ENCODE results near the gene CDH19.

Gene CDH19, protein sequence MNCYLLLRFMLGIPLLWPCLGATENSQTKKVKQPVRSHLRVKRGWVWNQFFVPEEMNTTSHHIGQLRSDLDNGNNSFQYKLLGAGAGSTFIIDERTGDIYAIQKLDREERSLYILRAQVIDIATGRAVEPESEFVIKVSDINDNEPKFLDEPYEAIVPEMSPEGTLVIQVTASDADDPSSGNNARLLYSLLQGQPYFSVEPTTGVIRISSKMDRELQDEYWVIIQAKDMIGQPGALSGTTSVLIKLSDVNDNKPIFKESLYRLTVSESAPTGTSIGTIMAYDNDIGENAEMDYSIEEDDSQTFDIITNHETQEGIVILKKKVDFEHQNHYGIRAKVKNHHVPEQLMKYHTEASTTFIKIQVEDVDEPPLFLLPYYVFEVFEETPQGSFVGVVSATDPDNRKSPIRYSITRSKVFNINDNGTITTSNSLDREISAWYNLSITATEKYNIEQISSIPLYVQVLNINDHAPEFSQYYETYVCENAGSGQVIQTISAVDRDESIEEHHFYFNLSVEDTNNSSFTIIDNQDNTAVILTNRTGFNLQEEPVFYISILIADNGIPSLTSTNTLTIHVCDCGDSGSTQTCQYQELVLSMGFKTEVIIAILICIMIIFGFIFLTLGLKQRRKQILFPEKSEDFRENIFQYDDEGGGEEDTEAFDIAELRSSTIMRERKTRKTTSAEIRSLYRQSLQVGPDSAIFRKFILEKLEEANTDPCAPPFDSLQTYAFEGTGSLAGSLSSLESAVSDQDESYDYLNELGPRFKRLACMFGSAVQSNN

DNA sequence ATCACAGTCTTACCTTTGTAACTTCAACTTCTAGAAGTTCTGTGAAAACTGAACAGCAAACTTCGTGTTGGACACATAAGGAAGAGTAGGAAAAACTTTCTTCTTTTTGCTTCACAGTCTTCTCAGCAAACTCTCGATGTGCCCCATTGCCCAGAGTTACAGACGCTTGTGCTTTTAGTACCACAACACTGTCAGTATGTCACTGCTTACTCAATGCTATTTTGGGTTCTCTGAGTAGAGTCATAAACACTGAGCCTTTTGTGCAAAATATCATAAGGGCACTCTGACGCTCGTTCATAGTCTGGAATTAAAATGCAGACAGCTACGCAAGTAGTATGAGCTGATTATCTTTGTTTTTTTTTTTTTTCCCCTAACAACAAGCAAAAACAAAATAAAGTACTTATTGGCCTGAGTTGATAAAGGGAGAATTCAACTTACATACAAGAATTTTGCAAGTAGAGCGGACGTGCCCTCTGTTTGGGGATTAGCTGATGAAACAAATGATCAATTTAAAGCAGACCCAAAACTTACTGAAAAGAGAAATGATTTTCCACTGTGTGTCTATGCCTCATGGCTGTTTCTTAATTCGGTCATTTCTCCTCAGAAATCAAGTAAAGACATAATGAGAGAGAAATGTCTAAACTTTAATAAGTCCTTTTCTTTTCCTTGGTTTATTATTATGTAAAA is at the start of gene CDH19:
Gene CDH19 (minus strand): TSS at position 150 of the 687 bp plus-strand sequence. CDS start 31,886 bp downstream, outside the sequence.
- no peak for DNase-seq (ENCODE audit: low read depth in 2 of 3, low spot score in 2 of 3)

GRCh38 chr18:66647671-66648070 is 43.8 kb upstream of the CDH19 start:
- DNase-seq (ENCODE audit: low read depth in 2 of 3, low spot score in 2 of 3) = no peak

DNA sequence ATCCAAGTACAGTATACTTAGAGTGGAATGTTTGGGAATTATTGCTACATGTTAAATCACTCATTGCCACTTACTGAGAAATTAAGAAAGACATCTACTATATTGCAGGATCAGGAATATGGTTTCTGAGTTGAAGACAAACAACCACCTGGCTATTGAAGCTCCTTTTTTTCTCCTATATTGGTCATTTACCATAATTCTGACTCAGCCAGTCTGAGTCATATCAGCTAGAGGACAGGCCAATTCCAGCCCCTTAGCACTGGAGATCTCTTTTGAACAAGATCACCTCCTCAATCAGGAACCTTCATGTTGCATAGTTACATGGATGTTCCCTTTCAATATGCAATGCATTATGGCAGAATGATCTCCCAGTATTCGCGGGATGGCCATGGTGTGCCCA is 42.7 kb upstream of the CDH19 start:
- DNase-seq (ENCODE audit: low read depth in 2 of 3, low spot score in 2 of 3) = no peak

DNA sequence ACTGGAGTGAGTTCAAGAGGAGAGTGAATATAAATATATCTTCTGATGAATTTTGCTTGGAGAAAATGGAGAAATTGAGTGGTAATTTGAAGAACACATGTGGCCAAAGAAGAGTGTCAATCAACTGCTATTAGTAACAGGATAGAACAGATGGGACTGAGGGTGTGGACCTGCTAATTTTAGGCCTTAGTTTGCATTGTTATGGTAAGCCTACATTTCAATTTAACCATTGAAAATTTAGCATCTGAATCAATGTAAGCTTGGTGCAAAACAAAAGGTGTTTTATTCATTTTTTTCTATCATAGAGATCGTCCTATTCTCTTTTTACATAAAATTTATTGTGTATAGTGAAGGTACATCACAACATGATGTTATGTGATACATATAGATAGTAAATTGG is 42.1 kb upstream of the CDH19 start:
- DNase-seq (ENCODE audit: low read depth in 2 of 3, low spot score in 2 of 3) = no peak

DNA sequence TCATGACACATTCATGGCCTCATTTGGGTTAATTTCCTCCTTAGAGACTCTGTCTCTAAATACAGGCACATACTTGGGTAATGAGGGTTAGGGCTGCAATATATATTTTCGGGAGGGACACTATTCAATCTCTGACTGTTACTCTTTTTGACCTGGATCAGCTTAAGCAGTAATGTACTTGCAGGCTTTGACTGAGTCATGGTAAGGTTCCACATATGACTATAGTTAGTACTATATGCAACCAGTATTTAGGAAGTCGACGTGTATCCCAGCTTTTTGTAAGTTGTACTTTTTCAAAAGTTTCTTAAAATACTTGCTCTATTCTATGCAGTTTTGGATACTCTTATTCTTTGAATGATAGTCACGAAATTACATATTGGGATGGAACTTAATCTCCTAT is 37.2 kb upstream of the CDH19 start:
- DNase-seq (ENCODE audit: low read depth in 2 of 3, low spot score in 2 of 3) = no peak

DNA sequence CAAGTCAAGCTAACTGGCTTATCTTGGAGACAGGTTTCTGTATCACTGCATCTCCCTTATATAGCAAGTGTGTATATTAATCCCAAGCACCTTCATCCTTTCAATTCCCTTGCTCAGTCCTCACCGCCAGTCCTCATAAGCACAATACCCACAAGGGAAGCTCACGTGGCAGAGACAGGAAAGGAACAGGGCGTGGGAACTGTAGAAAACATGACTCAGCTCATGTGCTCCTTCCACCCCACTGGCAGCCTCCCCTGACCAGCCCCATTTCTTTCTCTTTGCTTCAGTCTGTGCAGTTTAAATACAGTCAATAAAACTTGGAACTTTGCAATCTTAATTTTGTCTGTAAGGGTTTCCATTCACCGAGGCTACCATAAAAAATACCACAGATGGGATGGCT is 36.5 kb upstream of the CDH19 start:
- no peak for DNase-seq (ENCODE audit: low read depth in 2 of 3, low spot score in 2 of 3)

DNA sequence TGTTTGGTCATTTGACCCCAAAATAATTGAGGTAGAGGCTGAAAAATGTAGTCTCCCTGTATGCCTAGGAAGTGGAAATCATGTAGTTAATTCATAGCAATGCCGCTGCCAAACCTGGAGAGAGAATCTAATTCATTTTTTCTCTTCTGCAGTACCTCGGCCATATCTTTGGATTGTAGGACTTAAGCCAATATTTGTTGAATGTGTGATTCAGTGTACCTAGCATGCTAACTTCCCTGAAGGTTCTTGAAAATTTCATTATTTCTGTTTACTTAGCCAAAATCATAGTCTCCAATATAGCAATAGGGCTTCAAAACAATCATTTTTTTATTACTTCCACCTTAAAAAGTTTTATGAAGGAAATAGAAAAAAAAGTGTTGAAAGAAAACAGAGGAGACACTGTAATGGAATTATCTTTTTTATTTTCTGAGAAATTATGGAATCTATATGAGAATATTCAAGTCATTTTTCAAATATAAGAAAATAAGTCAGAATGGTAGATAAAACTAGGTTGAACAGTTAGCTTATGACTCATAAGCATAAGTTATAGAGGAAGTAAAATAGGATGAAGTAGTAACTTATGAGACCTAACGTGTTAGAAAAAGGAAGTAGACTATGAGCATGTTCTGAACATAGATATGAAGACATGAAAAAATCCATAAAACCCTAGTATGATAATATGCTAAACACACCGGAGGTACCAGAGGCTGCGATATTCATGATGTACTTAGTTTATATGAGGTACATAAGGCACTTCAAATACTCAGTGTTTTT is 35.2 kb upstream of the CDH19 start:
- DNase-seq (ENCODE audit: low read depth in 2 of 3, low spot score in 2 of 3) = no peak

GRCh38 chr18:66635342-66635741 is 31.5 kb upstream of the CDH19 start:
- DNase-seq (ENCODE audit: low read depth in 2 of 3, low spot score in 2 of 3) = no peak

DNA sequence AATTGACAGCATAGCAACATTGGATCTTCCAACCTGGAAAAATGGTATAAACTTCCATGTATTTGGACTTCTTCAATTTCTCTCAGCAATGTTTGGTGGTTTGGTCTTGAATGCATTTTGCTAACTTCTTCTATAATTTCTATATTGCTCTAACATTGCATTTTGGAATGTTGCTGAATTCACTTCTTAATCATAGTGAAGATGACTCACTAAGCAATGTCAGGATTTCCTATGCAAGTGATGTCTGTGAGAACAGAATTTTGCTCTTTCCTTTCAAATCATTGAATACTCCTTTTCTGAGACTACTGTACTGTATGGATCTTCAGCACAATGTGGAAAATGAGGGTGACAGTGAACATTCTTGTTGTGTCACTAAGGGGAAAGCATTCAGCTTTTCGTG is 28.9 kb upstream of the CDH19 start:
- no peak for DNase-seq (ENCODE audit: low read depth in 2 of 3, low spot score in 2 of 3)

DNA sequence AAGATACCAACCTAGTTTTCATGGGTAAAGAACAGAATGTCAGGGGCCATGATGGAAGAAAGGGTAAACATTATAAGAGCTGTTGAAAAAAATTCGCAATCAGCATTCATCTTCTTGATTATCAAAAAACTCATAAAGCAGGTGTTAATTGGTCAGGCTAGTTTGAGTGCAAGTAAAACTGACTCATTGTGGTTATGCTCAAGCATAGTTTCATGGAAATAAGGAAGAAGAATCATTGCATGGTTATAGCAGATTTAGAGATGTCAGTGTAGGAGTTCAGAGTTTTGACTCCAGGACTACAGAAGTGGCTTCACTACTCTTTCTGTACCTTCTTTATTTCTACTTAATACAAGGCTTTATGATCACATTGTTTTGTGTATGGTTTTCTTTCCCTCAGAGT is 26.9 kb upstream of the CDH19 start:
- no peak for DNase-seq (ENCODE audit: low read depth in 2 of 3, low spot score in 2 of 3)

- no peak for DNase-seq (ENCODE audit: low read depth in 2 of 3, low spot score in 2 of 3)
These were observed 19.9 kb upstream of the CDH19 start for GRCh38 chr18:66623821-66624220.

DNA sequence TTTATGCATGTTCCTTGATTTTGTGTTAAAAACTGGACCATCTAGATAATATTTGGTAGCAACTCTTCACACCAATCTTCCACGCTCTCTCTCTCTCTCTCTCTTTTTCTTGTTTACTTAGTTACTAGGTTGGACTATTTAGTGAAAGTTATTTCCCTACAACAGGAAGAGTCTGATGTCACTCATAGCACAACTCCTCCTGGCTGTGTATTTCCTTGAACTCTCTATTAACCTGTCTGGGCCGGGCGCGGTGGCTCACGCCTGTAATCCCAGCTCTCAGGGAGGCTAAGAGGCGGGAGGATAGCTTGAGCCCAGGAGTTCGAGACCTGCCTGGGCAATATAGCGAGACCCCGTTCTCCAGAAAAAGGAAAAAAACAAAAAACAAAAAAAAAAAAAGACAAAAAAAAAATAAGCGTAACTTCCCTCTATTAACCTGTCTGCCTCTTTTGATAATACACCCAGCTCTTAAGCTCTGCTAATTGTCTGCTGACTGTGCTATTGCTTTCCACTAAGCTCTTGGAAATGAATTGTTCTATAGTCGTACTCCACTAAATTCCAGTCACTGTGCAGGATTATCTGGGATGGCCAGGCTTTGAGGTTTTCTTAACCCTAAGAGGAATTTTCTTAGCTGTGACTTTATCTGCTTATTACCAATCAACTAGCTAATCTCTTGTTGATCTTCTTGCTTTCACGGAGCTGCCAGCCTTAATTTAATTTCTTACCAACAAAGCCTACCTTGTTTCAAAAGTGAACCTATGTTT is 18.1 kb upstream of the CDH19 start:
- DNase-seq (ENCODE audit: low read depth in 2 of 3, low spot score in 2 of 3) = no peak

GRCh38 chr18:66616523-66616983 is 12.7 kb upstream of the CDH19 start:
- no peak for DNase-seq (ENCODE audit: low read depth in 2 of 3, low spot score in 2 of 3)

- no peak for DNase-seq (ENCODE audit: low read depth in 2 of 3, low spot score in 2 of 3)
These were observed 11.3 kb upstream of the CDH19 start for GRCh38 chr18:66615176-66615575.

DNA sequence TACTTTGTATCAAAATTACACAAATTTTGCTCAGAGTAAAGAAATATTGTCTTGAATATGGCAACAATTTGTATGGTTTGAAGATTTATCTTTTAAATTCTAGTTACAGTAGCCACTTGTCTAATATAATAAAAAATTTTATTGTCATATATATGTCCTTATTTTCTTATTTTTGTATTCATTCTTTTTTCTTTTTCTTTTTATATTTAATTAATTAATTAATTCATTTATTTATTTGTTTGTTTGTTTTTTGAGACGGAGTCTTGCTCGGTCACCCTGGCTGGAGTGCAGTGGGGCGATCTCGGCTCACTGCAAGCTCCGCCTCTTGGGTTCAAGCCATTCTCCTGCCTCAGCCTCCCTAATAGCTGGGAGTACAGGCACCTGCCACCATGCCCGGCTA is 3.7 kb upstream of the CDH19 start:
- no peak for DNase-seq (ENCODE audit: low read depth in 2 of 3, low spot score in 2 of 3)

- no peak for DNase-seq (ENCODE audit: low read depth in 2 of 3, low spot score in 2 of 3)
These were observed 2.2 kb downstream of the CDH19 start for GRCh38 chr18:66601649-66602048.

- no peak for DNase-seq (ENCODE audit: low read depth in 2 of 3, low spot score in 2 of 3)
These were observed 4.7 kb downstream of the CDH19 start for GRCh38 chr18:66599190-66599589.

DNA sequence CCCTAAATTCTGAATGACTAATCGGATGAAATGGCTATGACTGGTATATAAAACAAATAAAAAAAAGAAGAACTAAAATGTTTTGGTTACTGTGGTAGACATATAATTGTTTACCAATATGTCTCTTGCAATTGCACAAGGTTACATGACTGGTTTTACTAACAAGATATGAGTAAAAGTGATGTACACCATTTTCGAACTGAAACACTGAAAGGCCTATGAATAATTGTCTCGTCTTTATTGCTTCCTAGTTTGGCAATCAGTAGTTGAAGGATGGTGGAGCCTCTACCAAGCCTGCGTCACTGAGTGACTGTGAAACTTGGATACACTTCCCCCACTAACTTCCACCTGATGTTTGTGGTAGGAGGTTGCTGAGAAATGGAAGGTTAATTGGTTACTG is 16.5 kb downstream of the CDH19 start:
- DNase-seq (ENCODE audit: low read depth in 2 of 3, low spot score in 2 of 3) = no peak

GRCh38 chr18:66582211-66582610 is 21.7 kb downstream of the CDH19 start:
- DNase-seq (ENCODE audit: low read depth in 2 of 3, low spot score in 2 of 3) = no peak

GRCh38 chr18:66575263-66575662 is 28.6 kb downstream of the CDH19 start:
- no peak for DNase-seq (ENCODE audit: low read depth in 2 of 3, low spot score in 2 of 3)
